Measurements from ENCODE around the gene TLR1. TPM values are rescaled to one million over a fixed set of nuclear protein-coding genes. Genes with fewer than 3 reads are reported as not detected.

TLR1 gene
- total RNA-seq, 6 experiments from 2014 or later = 5.1 to 10.5 (median 7.8) TPM

- Histone ChIP-seq H3K9me3 (no peaks in the 10 kb centered on the region), H3K4me3 (no peak overlapping the region), H3K27me3 (no peaks in the 10 kb centered on the region), H3K36me3 (no peaks in the 10 kb centered on the region), H3K27ac (no peak overlapping the region), H3K4me1 (peaks cover 0 to 8% (median 0%) of the 10 kb centered on the region in 4 donors)
- DNase-seq (no peak), ATAC-seq (no peak)
- TF ChIP-seq POLR2A (IDR thresholded peaks at IDR 0.05) = no peak
- TF ChIP-seq CTCF (IDR thresholded peaks at IDR 0.05) = no peak
- intact Hi-C loops (cut with DNase I) = no loop called here
Measured at GRCh38 chr4:38831653-38832052, 27.1 kb upstream of the TLR1 start.

GRCh38 chr4:38829237-38829636 lies 24.6 kb upstream of the TLR1 start:
- DNase-seq (no peak), ATAC-seq (no peak)
- intact Hi-C loops (cut with DNase I) = no loop called here
- no peak overlapping the region for H3K4me3 ChIP-seq
- peaks cover 0 to 8% (median 0%) of the 10 kb centered on the region in 4 donors for H3K4me1 ChIP-seq
- WGBS (ENCODE audit: insufficient coverage, low coverage, low lambda C conversion rate, missing lambda C conversion rate) = 92% methylated on average over 5 of the region's 5 CpGs
- no peaks in the 10 kb centered on the region for H3K9me3 ChIP-seq
- TF ChIP-seq POLR2A (IDR thresholded peaks at IDR 0.05) (no peak), CTCF (IDR thresholded peaks at IDR 0.05) (no peak)
- H3K27me3 ChIP-seq = no peaks in the 10 kb centered on the region
- no peak overlapping the region for H3K27ac ChIP-seq
- no peaks in the 10 kb centered on the region for H3K36me3 ChIP-seq

GRCh38 chr4:38823766-38824165 lies 19.2 kb upstream of the TLR1 start:
- no peak for TF ChIP-seq CTCF (IDR thresholded peaks at IDR 0.05)
- no peak for TF ChIP-seq POLR2A (IDR thresholded peaks at IDR 0.05)
- Histone ChIP-seq H3K36me3 (no peaks in the 10 kb centered on the region), H3K27me3 (no peaks in the 10 kb centered on the region), H3K4me1 (no peaks in the 10 kb centered on the region), H3K27ac (no peak overlapping the region), H3K4me3 (no peak overlapping the region), H3K9me3 (no peaks in the 10 kb centered on the region)
- WGBS (ENCODE audit: insufficient coverage, low coverage, low lambda C conversion rate, missing lambda C conversion rate) = 84% methylated on average over 6 of the region's 27 CpGs
- intact Hi-C loops (cut with DNase I) = no loop called here
- no peak for ATAC-seq
- no peak for DNase-seq

GRCh38 chr4:38822748-38823303 lies 18.2 kb upstream of the TLR1 start:
- no peak overlapping the region for H3K27ac ChIP-seq
- H3K27me3 ChIP-seq = no peaks in the 10 kb centered on the region
- DNase-seq = no peak
- H3K36me3 ChIP-seq = no peaks in the 10 kb centered on the region
- no peak for ATAC-seq
- intact Hi-C loops (cut with DNase I) = no loop called here
- TF ChIP-seq POLR2A (IDR thresholded peaks at IDR 0.05) = no peak
- TF ChIP-seq CTCF (IDR thresholded peaks at IDR 0.05) = no peak
- H3K4me3 ChIP-seq = no peak overlapping the region
- WGBS (ENCODE audit: insufficient coverage, low coverage, low lambda C conversion rate, missing lambda C conversion rate) = 81% methylated on average over 5 of the region's 5 CpGs
- no peaks in the 10 kb centered on the region for H3K9me3 ChIP-seq
- H3K4me1 ChIP-seq = no peaks in the 10 kb centered on the region

- Histone ChIP-seq H3K4me1 (no peaks in the 10 kb centered on the region), H3K27me3 (no peaks in the 10 kb centered on the region), H3K36me3 (no peaks in the 10 kb centered on the region), H3K9me3 (no peaks in the 10 kb centered on the region), H3K4me3 (no peak overlapping the region), H3K27ac (no peak overlapping the region)
- ATAC-seq (no peak), DNase-seq (no peak)
- intact Hi-C loops (cut with DNase I) = no loop called here
- TF ChIP-seq POLR2A (IDR thresholded peaks at IDR 0.05) = no peak
- no peak for TF ChIP-seq CTCF (IDR thresholded peaks at IDR 0.05)
- WGBS (ENCODE audit: insufficient coverage, low coverage, low lambda C conversion rate, missing lambda C conversion rate) = 94% methylated on average over 2 of the region's 3 CpGs
Measured at GRCh38 chr4:38821739-38822138, 17.1 kb upstream of the TLR1 start.
